Measurements from ENCODE around the gene PDGFD. TPM values are rescaled to one million over a fixed set of nuclear protein-coding genes. Genes with fewer than 3 reads are reported as not detected.

PDGFD gene
- total RNA-seq, 1 donor from 2014 or later: 17.2 TPM

DNA sequence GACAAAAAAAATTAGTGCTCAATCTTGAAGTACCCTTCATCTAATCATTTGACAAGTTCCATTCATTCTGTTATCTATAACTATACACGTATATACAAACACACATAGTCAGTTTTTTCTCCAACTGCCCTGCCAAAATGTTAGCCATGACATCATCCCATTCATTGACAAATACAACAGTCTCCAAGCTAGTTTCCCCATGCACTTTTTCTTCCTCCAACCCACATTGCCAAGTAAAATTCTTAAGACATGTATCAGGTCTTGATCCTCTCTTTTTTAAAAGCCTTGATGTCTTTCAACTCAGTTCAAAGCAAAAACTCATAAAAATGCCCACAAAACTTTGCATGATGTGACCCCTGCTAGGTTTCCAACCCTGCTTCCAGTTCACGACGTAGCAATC, 69.4 kb downstream of the PDGFD start:
- no peak for TF ChIP-seq CTCF (IDR thresholded peaks at IDR 0.05; ENCODE audit: unreplicated experiment)
- no peak for DNase-seq (ENCODE audit: low spot score)
- Mint-ChIP-seq H3K4me3 (ENCODE audit: unreplicated experiment) (no peak overlapping the region), H3K4me1 (ENCODE audit: unreplicated experiment) (no peaks in the 10 kb centered on the region), H3K27me3 (ENCODE audit: unreplicated experiment) (peaks cover 1% of the 10 kb centered on the region), H3K36me3 (ENCODE audit: low read depth, unreplicated experiment) (no peaks in the 10 kb centered on the region), H3K27ac (ENCODE audit: unreplicated experiment) (no peak overlapping the region), H3K9me3 (ENCODE audit: unreplicated experiment) (no peaks in the 10 kb centered on the region)

- no peaks in the 10 kb centered on the region for H3K36me3 Mint-ChIP-seq (ENCODE audit: low read depth, unreplicated experiment)
- no peaks in the 10 kb centered on the region for H3K4me1 Mint-ChIP-seq (ENCODE audit: unreplicated experiment)
- no peak for TF ChIP-seq CTCF (IDR thresholded peaks at IDR 0.05; ENCODE audit: unreplicated experiment)
- peaks cover 1% of the 10 kb centered on the region for H3K27me3 Mint-ChIP-seq (ENCODE audit: unreplicated experiment)
- no peak for DNase-seq (ENCODE audit: low spot score)
- no peak overlapping the region for H3K4me3 Mint-ChIP-seq (ENCODE audit: unreplicated experiment)
- no peaks in the 10 kb centered on the region for H3K9me3 Mint-ChIP-seq (ENCODE audit: unreplicated experiment)
- H3K27ac Mint-ChIP-seq (ENCODE audit: unreplicated experiment): no peak overlapping the region
Measured at GRCh38 chr11:104093426-104094280, 70.3 kb downstream of the PDGFD start.

GRCh38 chr11:104092744-104093143, 71.2 kb downstream of the PDGFD start:
- Mint-ChIP-seq H3K9me3 (ENCODE audit: unreplicated experiment) (no peaks in the 10 kb centered on the region), H3K36me3 (ENCODE audit: low read depth, unreplicated experiment) (no peaks in the 10 kb centered on the region), H3K27ac (ENCODE audit: unreplicated experiment) (no peak overlapping the region), H3K4me1 (ENCODE audit: unreplicated experiment) (no peaks in the 10 kb centered on the region), H3K27me3 (ENCODE audit: unreplicated experiment) (peaks cover 1% of the 10 kb centered on the region), H3K4me3 (ENCODE audit: unreplicated experiment) (no peak overlapping the region)
- no peak for DNase-seq (ENCODE audit: low spot score)
- TF ChIP-seq CTCF (IDR thresholded peaks at IDR 0.05; ENCODE audit: unreplicated experiment): no peak

GRCh38 chr11:104091281-104092096, 72.5 kb downstream of the PDGFD start:
- Mint-ChIP-seq H3K27ac (ENCODE audit: unreplicated experiment) (no peak overlapping the region), H3K9me3 (ENCODE audit: unreplicated experiment) (no peaks in the 10 kb centered on the region), H3K27me3 (ENCODE audit: unreplicated experiment) (peaks cover 1% of the 10 kb centered on the region), H3K36me3 (ENCODE audit: low read depth, unreplicated experiment) (no peaks in the 10 kb centered on the region), H3K4me3 (ENCODE audit: unreplicated experiment) (no peak overlapping the region), H3K4me1 (ENCODE audit: unreplicated experiment) (no peaks in the 10 kb centered on the region)
- no peak for DNase-seq (ENCODE audit: low spot score)
- no peak for TF ChIP-seq CTCF (IDR thresholded peaks at IDR 0.05; ENCODE audit: unreplicated experiment)

DNA sequence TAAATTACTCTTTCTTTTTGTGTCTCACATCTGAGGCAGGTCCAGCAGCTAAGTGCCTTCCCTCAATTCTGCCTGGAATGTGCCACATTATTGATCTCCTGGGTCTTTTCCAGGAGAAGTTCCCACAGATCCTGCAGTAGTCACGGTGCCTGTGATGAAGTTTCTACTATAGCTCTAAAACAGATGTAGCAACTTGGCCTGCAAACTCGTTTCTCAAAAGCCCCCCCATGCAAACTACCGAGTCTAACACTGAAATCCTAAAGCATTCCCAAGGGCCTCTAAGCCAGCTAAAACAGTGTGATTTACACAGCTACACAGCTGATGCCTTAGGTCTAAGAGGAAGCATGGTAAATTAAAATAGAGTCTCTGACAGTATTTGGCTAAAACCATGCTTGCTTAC, 73.2 kb downstream of the PDGFD start:
- no peaks in the 10 kb centered on the region for H3K4me1 Mint-ChIP-seq (ENCODE audit: unreplicated experiment)
- no peaks in the 10 kb centered on the region for H3K9me3 Mint-ChIP-seq (ENCODE audit: unreplicated experiment)
- H3K27me3 Mint-ChIP-seq (ENCODE audit: unreplicated experiment): peaks cover 1% of the 10 kb centered on the region
- no peak for TF ChIP-seq CTCF (IDR thresholded peaks at IDR 0.05; ENCODE audit: unreplicated experiment)
- no peaks in the 10 kb centered on the region for H3K36me3 Mint-ChIP-seq (ENCODE audit: low read depth, unreplicated experiment)
- no peak overlapping the region for H3K4me3 Mint-ChIP-seq (ENCODE audit: unreplicated experiment)
- H3K27ac Mint-ChIP-seq (ENCODE audit: unreplicated experiment): no peak overlapping the region
- DNase-seq (ENCODE audit: low spot score): no peak
